HL-60 (cell line): ENCODE results near the gene HMX3.

Experiments
- GABPA ChIP-seq: IDR thresholded peaks from 2 replicates; pipeline ENCODE4 v1.6.1; 2012; ENCODE audit warnings: low read depth
- POLR2AphosphoS5 ChIP-seq: IDR thresholded peaks from 2 replicates; pipeline ENCODE4 v1.6.1; 2012; ENCODE audit warnings: low read depth
- SPI1 ChIP-seq: IDR thresholded peaks from 2 replicates; pipeline ENCODE4 v1.6.1; 2012; ENCODE audit warnings: low read depth, mild to moderate bottlenecking, borderline replicate concordance
- TF ChIP-seq, protein P1 (sequence below): IDR thresholded peaks from one replicate; pipeline ENCODE4 v1.5.1; 2011; ENCODE audit warnings: low read length, control low read depth, inconsistent platforms; ENCODE audit not compliant: insufficient read depth
- TF ChIP-seq, protein P2 (sequence below): IDR thresholded peaks from 2 replicates; pipeline ENCODE4 v1.6.1; 2012; ENCODE audit warnings: low read depth; ENCODE audit not compliant: insufficient replicate concordance

DNA sequence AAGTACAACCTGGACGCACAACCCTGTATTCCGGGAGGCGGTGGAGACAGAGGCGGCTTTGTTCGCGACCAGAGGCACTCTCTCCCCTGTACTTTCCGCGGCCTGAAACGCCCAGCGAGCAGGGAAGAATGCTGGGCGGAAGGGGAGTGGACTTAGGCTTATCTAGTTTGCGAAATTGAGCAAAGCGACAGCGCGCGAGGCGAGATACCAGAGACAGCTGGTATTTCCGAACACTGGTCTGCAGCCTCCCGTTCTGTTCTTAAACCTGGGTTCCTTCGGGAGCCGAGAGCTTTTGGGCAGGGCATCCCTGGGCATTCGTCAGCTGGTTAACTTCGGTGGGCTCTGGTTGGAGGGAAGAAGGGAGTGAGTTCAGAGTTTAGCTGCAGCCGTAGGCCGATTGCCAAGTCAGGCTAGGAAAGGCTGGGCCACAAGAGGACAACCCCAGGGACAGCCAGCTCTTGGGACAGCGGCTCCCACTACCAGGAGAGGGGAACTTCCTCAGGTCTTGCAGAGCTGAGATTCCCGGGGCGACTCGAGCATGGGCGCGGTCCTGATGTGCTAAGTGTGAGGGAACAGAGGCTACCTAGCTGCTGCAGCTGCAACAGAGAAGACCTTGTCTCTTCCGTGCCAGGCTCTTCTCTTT, 3.9 kb downstream of the HMX3 start:
- TF ChIP-seq POLR2AphosphoS5 (no peak), SPI1 (no peak), GABPA (no peak)
- TF ChIP-seq, protein P1, sequence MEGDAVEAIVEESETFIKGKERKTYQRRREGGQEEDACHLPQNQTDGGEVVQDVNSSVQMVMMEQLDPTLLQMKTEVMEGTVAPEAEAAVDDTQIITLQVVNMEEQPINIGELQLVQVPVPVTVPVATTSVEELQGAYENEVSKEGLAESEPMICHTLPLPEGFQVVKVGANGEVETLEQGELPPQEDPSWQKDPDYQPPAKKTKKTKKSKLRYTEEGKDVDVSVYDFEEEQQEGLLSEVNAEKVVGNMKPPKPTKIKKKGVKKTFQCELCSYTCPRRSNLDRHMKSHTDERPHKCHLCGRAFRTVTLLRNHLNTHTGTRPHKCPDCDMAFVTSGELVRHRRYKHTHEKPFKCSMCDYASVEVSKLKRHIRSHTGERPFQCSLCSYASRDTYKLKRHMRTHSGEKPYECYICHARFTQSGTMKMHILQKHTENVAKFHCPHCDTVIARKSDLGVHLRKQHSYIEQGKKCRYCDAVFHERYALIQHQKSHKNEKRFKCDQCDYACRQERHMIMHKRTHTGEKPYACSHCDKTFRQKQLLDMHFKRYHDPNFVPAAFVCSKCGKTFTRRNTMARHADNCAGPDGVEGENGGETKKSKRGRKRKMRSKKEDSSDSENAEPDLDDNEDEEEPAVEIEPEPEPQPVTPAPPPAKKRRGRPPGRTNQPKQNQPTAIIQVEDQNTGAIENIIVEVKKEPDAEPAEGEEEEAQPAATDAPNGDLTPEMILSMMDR = no peak
- TF ChIP-seq, protein P2, sequence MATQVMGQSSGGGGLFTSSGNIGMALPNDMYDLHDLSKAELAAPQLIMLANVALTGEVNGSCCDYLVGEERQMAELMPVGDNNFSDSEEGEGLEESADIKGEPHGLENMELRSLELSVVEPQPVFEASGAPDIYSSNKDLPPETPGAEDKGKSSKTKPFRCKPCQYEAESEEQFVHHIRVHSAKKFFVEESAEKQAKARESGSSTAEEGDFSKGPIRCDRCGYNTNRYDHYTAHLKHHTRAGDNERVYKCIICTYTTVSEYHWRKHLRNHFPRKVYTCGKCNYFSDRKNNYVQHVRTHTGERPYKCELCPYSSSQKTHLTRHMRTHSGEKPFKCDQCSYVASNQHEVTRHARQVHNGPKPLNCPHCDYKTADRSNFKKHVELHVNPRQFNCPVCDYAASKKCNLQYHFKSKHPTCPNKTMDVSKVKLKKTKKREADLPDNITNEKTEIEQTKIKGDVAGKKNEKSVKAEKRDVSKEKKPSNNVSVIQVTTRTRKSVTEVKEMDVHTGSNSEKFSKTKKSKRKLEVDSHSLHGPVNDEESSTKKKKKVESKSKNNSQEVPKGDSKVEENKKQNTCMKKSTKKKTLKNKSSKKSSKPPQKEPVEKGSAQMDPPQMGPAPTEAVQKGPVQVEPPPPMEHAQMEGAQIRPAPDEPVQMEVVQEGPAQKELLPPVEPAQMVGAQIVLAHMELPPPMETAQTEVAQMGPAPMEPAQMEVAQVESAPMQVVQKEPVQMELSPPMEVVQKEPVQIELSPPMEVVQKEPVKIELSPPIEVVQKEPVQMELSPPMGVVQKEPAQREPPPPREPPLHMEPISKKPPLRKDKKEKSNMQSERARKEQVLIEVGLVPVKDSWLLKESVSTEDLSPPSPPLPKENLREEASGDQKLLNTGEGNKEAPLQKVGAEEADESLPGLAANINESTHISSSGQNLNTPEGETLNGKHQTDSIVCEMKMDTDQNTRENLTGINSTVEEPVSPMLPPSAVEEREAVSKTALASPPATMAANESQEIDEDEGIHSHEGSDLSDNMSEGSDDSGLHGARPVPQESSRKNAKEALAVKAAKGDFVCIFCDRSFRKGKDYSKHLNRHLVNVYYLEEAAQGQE = no peak
